Astrocyte of the spinal cord (primary cell): ENCODE measurements around the gene ARHGAP15.

ENCODE experiments used
- DNase-seq: peaks from one replicate; pipeline ENCODE4 v3.0.0; 2011; ENCODE audit warnings: low read depth, low spot score
- H3K4me3 ChIP-seq: 2 replicates; pipeline ENCODE4 v1.5.1; 2011; ENCODE audit warnings: low read depth, mild to moderate bottlenecking, low read length, moderate library complexity
- CTCF ChIP-seq: IDR thresholded peaks from 2 replicates; pipeline ENCODE4 v1.5.1; 2012; ENCODE audit warnings: low read depth, mild to moderate bottlenecking, low read length, inconsistent platforms
- in situ Hi-C: cut with HindIII; loops from 2 replicates; pipeline ENCODE4 v1.10.0; 2017; ENCODE audit warnings: low sequenced_read_pairs

The ARHGAP15 gene

GRCh38 chr2:143758629-143759330, 629.6 kb downstream of the ARHGAP15 start:
- DNase-seq, result no peak
- H3K4me3 ChIP-seq, result no peak overlapping the region
- in situ Hi-C loops, result no loop called here
- no peak for TF ChIP-seq CTCF

- H3K4me3 ChIP-seq, result no peak overlapping the region
- DNase-seq, result no peak
- in situ Hi-C loops, result no loop called here
- TF ChIP-seq CTCF, result no peak
Observed at GRCh38 chr2:143759455-143759854, 630.2 kb downstream of the ARHGAP15 start.

GRCh38 chr2:143762176-143762928, 633.1 kb downstream of the ARHGAP15 start:
- no peak overlapping the region for H3K4me3 ChIP-seq
- DNase-seq, result no peak
- in situ Hi-C loops, result no loop called here
- TF ChIP-seq CTCF, result no peak

GRCh38 chr2:143764261-143764660, 635.0 kb downstream of the ARHGAP15 start:
- no peak for TF ChIP-seq CTCF
- H3K4me3 ChIP-seq, result no peak overlapping the region
- in situ Hi-C loops, result no loop called here
- DNase-seq, result no peak

- DNase-seq, result no peak
- TF ChIP-seq CTCF, result no peak
- no peak overlapping the region for H3K4me3 ChIP-seq
- in situ Hi-C loops, result no loop called here
Observed at GRCh38 chr2:143764706-143765105, 635.5 kb downstream of the ARHGAP15 start.

GRCh38 chr2:143768991-143769390, 639.8 kb downstream of the ARHGAP15 start:
- no peak for DNase-seq
- no peak overlapping the region for H3K4me3 ChIP-seq
- TF ChIP-seq CTCF, result no peak
- in situ Hi-C loops, result no loop called here
